HEK293 (cell line): ENCODE measurements around the gene MEG3.

Experiments used
- CTCF ChIA-PET: fragments of 350-600 bp; formaldehyde crosslinking; extraction: SDS; loops from one replicate; lab custom pipeline; 2021; ENCODE audit warnings: antibody characterized with exemption; lab: Yijun Ruan, JAX
- POLR2A ChIA-PET: fragments of 300-600 bp; formaldehyde crosslinking; extraction: SDS; loops from one replicate; lab custom pipeline; 2020; ENCODE audit warnings: antibody characterized with exemption, inconsistent platforms; lab: Yijun Ruan, JAX
- H3K27ac ChIP-seq: fragments of 200-500 bp; sonication (Bioruptor generic); 2 replicates; pipeline ENCODE4 v1.5.1; 2014; ENCODE audit warnings: low read depth, low read length, control low read depth, inconsistent platforms; ENCODE audit errors: extremely low read depth
- H3K36me3 ChIP-seq, 2 experiments: fragments of 200-500 bp in 1 of 2; sonication (Bioruptor generic) in 1 of 2; 1 replicate in 1 of 2; 2 replicates in 1 of 2; pipeline ENCODE4 v1.5.1; 2014 to 2017; ENCODE audit warnings: inconsistent platforms in 2 of 2, low read length in 2 of 2; ENCODE audit not compliant: control insufficient read depth in 2 of 2, insufficient read depth in 1 of 2
- H3K4me1 ChIP-seq: fragments of 200-500 bp; sonication (Bioruptor generic); 2 replicates; pipeline ENCODE4 v1.5.1; 2014; ENCODE audit warnings: mild to moderate bottlenecking, low read length, inconsistent platforms; ENCODE audit not compliant: control insufficient read depth, insufficient read depth
- H3K4me3 ChIP-seq: 2 replicates; pipeline ENCODE4 v1.5.1; 2011; ENCODE audit warnings: low read depth, mild to moderate bottlenecking, control low read depth, low read length, moderate library complexity
- H3K9me3 ChIP-seq: fragments of 200-500 bp; sonication (Bioruptor generic); 2 replicates; pipeline ENCODE4 v1.5.1; 2014; ENCODE audit warnings: low read depth, low read length, inconsistent platforms; ENCODE audit not compliant: control insufficient read depth, insufficient read depth
- EGR2 ChIP-seq: fragments of 450-650 bp; formaldehyde crosslinking; IDR thresholded peaks from 2 replicates; pipeline ENCODE4 v1.5.1; 2016; ENCODE audit warnings: low read depth, missing biosample characterization, missing genetic modification characterization
- KLF17 ChIP-seq: fragments of 450-650 bp; formaldehyde crosslinking; IDR thresholded peaks from 2 replicates; pipeline ENCODE4 v1.5.1; 2016; ENCODE audit warnings: missing biosample characterization, missing genetic modification characterization
- SP7 ChIP-seq: fragments of 450-650 bp; formaldehyde crosslinking; IDR thresholded peaks from 2 replicates; pipeline ENCODE4 v1.5.1; 2016; ENCODE audit warnings: missing biosample characterization, missing genetic modification characterization
- WT1 ChIP-seq: fragments of 450-650 bp; formaldehyde crosslinking; IDR thresholded peaks from 2 replicates; pipeline ENCODE4 v1.5.1; 2016; ENCODE audit warnings: missing biosample characterization, missing genetic modification characterization
- YY1 ChIP-seq: fragments of 450-650 bp; formaldehyde crosslinking; IDR thresholded peaks from 2 replicates; pipeline ENCODE4 v1.5.1; 2018; ENCODE audit warnings: missing biosample characterization, missing genetic modification characterization
- ZIC2 ChIP-seq: fragments of 450-650 bp; formaldehyde crosslinking; IDR thresholded peaks from 2 replicates; pipeline ENCODE4 v1.5.1; 2016; ENCODE audit warnings: missing biosample characterization, missing genetic modification characterization
- ZNF239 ChIP-seq: fragments of 450-650 bp; formaldehyde crosslinking; IDR thresholded peaks from 2 replicates; pipeline ENCODE4 v1.5.1; 2016; ENCODE audit warnings: missing biosample characterization, missing genetic modification characterization
- ZNF561 ChIP-seq: fragments of 450-650 bp; IDR thresholded peaks from 2 replicates; pipeline ENCODE4 v1.5.1; 2018; ENCODE audit warnings: missing biosample characterization, missing genetic modification characterization, borderline replicate concordance
- ZNF777 ChIP-seq: fragments of 450-650 bp; formaldehyde crosslinking; IDR thresholded peaks from 2 replicates; pipeline ENCODE4 v1.5.1; 2017; ENCODE audit warnings: missing biosample characterization, missing genetic modification characterization, borderline replicate concordance
- TF ChIP-seq, protein P1 (sequence below): fragments of 450-650 bp; formaldehyde crosslinking; IDR thresholded peaks from 2 replicates; pipeline ENCODE4 v1.5.1; 2017; ENCODE audit warnings: missing biosample characterization, missing genetic modification characterization
- TF ChIP-seq, protein P2 (sequence below): fragments of 450-650 bp; formaldehyde crosslinking; IDR thresholded peaks from 2 replicates; pipeline ENCODE4 v1.5.0; 2017; ENCODE audit warnings: missing biosample characterization, missing genetic modification characterization, borderline replicate concordance

MEG3 gene

DNA sequence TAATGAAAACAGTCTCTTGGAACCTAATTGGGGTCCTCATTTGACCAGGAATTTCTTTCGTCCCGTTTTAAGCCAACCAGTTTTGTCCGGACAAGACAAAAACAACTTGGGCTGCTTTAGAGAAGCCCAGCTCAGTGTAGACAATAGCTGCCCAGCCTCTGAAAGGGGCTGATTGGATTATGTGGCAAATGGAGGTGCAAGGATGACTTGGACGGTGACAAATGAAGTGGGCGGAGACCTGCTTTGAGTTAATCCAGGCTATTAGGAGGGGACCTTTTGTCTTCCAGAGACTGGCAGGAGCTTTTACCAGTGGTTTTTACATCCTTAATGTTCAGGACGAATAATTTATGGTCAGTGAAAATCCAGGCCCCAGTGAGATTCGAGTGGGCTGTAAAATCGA lies 4.8 kb downstream of the MEG3 start:
- H3K4me1 ChIP-seq = no peaks in the 10 kb centered on the region
- H3K36me3 ChIP-seq = no peaks in the 10 kb centered on the region
- H3K9me3 ChIP-seq = no peaks in the 10 kb centered on the region
- ChIA-PET POLR2A (no interaction called here), CTCF (no interaction called here)
- no peak overlapping the region for H3K27ac ChIP-seq
- TF ChIP-seq, protein P1, sequence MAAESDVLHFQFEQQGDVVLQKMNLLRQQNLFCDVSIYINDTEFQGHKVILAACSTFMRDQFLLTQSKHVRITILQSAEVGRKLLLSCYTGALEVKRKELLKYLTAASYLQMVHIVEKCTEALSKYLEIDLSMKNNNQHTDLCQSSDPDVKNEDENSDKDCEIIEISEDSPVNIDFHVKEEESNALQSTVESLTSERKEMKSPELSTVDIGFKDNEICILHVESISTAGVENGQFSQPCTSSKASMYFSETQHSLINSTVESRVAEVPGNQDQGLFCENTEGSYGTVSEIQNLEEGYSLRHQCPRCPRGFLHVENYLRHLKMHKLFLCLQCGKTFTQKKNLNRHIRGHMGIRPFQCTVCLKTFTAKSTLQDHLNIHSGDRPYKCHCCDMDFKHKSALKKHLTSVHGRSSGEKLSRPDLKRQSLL = no peak
- peak; percentile 23; the same call in 1 of the 2 replicates for TF ChIP-seq SP7
- TF ChIP-seq ZNF561 (tag by site-specific recombination) = no peak
- no peak overlapping the region for H3K4me3 ChIP-seq

GRCh38 chr14:100832311-100832960 lies 6.5 kb downstream of the MEG3 start:
- TF ChIP-seq YY1 (tag by site-specific recombination) = no peak
- TF ChIP-seq EGR2 (tag by site-specific recombination) = 0 out of 2 replicates have a peak, but pooled peaks have one; percentile 5
- TF ChIP-seq, protein P2, sequence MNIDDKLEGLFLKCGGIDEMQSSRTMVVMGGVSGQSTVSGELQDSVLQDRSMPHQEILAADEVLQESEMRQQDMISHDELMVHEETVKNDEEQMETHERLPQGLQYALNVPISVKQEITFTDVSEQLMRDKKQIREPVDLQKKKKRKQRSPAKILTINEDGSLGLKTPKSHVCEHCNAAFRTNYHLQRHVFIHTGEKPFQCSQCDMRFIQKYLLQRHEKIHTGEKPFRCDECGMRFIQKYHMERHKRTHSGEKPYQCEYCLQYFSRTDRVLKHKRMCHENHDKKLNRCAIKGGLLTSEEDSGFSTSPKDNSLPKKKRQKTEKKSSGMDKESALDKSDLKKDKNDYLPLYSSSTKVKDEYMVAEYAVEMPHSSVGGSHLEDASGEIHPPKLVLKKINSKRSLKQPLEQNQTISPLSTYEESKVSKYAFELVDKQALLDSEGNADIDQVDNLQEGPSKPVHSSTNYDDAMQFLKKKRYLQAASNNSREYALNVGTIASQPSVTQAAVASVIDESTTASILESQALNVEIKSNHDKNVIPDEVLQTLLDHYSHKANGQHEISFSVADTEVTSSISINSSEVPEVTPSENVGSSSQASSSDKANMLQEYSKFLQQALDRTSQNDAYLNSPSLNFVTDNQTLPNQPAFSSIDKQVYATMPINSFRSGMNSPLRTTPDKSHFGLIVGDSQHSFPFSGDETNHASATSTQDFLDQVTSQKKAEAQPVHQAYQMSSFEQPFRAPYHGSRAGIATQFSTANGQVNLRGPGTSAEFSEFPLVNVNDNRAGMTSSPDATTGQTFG = no peak
- TF ChIP-seq, protein P1 = no peak
- TF ChIP-seq KLF17 (tag by site-specific recombination) = no peak
- TF ChIP-seq ZIC2 (tag by site-specific recombination) = no peak
- ChIA-PET POLR2A (no interaction called here), CTCF (no interaction called here)
- H3K4me1 ChIP-seq = no peaks in the 10 kb centered on the region
- H3K27ac ChIP-seq = no peak overlapping the region
- no peaks in the 10 kb centered on the region for H3K36me3 ChIP-seq
- no peaks in the 10 kb centered on the region for H3K9me3 ChIP-seq
- no peak overlapping the region for H3K4me3 ChIP-seq

DNA sequence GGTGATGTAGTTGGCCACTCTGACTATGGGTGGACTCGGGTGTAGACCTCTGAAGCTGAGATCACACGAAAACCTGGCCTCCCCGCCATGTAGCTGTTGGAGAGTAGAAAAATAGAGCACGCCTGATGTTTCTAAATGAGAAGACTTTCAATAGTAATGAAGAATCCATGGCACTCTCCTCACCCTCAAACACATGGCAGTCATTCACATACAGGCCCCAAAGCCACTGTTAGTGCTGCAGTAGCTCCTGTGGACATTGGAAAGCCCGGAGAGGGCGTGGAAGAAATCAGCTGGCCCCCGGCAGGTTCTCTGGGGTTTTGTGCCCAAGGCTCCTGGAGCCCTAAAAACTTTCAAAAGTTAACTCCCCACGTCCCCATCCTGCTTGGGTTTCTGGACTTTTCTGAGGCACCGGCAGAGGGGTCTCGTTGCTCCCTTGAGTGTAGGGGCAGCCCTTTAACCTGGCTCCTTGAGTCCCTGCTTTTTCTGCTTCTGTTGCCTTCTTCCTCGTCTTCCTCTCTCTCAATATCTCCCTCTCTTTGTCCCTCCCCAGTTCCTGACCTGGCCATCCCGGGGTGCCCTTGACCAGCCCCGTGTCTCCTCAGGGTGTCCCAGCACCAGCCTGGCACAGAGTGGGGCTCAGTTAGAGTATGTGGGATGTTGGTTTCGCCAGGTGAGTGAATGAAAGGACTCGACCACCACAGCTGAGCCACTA lies 8.3 kb downstream of the MEG3 start:
- Histone ChIP-seq H3K4me3 (no peak overlapping the region), H3K9me3 (no peaks in the 10 kb centered on the region), H3K4me1 (no peaks in the 10 kb centered on the region), H3K36me3 (no peaks in the 10 kb centered on the region), H3K27ac (no peak overlapping the region)
- TF ChIP-seq WT1 (tag by site-specific recombination) = no peak
- no peak for TF ChIP-seq SP7
- no peak for TF ChIP-seq ZNF239 (tag by site-specific recombination)
- no peak for TF ChIP-seq ZNF777 (tag by site-specific recombination)
- CTCF ChIA-PET = interaction anchor here (0.6 kb wide), 1 partner anchor 109 kb away, joined by 3 read pairs; no protein-coding TSS in a partner anchor
- POLR2A ChIA-PET = no interaction called here
